ENCODE results near the gene NIPA2.

Gene NIPA2

GRCh38 chr15:22874966-22875365 lies 36.5 kb downstream of the NIPA2 start:
- DNase-seq (ENCODE audit: low read depth in 2 of 2, low spot score in 1 of 2), result no peak

GRCh38 chr15:22877117-22877516 lies 38.7 kb downstream of the NIPA2 start:
- no peak for DNase-seq (ENCODE audit: low read depth in 2 of 2, low spot score in 1 of 2)

- DNase-seq (ENCODE audit: low read depth in 2 of 2, low spot score in 1 of 2), result no peak
These were observed 39.1 kb downstream of the NIPA2 start for GRCh38 chr15:22877607-22878006.

DNA sequence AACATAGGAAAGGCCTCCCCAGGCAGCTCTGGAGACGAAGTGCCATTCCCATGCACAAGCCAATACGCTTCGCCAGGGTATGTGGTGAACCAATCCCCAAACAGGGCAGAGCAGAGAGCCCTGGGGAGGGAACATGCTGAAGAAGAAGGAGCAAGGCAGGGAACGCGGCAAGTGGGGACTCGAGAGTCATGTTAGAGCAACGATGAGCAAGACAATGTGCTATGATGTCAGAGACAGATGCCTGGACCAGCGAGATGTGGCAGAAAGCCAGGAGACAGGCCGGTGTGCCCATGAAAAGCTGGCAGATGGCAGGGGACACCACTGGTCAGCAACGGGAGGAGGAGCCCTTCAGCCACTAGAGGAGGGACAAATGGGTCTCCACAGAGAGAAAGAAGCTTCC lies 39.6 kb downstream of the NIPA2 start:
- no peak for DNase-seq (ENCODE audit: low read depth in 2 of 2, low spot score in 1 of 2)

DNA sequence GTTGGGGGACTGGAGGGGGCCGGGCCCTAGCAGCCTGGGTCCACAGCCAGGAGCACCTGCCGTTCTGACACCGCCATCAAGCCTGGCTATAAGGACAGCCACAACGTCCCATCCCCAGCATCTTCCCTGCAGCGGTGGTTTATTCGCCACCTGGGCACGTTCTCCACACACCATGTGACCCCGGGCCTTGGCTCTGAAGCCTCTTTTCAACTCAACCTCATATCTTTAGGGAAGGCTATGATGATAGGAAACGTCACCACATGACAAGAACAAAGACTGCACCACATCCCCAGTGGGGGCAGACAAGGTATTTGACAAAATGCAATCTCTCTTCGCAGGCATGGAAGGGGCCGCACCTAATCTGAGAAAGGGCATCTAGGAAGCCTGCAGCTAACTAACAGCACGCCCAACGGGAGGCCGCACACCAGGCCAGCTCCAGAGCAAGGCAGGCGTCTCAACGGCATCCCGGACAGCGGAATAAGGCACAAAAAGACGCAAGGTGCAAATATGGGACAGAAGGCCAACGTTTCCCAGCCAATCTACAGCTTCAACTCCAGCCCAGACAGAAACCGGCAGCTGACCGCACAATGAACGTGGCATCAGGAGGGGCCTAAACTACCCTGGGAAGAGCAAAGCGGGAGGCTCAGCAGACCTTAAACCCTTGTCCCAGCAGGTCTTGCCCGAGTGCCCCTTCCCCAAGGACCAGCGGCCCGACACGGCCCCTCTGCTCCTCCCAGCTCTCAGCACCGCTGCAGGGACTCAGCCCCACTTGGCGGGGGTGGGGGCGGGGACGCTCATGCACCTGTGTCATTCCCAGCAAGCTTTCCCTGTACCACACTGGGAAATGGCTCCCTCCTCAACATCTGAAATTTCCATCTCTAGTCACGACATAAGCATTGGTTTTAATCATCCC lies 41.9 kb downstream of the NIPA2 start:
- DNase-seq (ENCODE audit: low read depth in 2 of 2, low spot score in 1 of 2), result no peak

DNA sequence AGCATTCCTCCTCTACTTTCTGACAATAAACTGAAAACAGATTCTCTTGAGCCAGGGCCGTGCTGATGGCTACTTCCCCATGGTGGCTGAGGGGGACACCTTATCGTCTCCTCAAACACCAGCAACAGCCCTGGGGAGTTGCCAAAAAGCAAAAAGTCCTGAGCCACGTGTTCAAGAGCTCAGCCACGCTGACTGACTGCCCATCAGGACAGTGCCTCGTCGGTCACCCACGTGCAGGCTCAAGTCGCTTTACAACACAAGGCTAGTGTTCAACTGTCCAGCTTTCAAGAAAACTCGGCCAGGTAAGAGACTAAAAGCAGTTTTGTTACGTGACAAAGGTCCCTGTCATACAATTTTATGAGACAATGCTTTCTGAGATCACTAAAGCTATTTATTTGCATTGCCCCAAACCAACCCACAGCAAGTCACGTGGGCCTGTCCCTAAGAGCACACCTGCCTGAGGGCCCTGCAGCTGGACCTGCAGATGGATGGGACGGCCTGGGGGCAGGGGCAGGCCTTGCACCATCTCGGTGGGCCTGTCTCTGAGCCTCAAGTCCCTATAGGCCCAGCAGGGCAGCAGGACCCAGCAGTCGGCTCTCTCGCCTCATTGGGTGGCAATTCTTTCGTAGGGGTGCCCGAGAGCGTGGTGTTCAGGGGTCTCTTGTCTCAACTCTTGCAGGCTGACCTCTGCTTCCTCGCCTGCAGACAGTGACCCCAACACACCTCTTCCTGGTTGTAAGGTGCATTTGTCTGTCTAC lies 42.7 kb downstream of the NIPA2 start:
- no peak for DNase-seq (ENCODE audit: low read depth in 2 of 2, low spot score in 1 of 2)

GRCh38 chr15:22881739-22882440 lies 43.4 kb downstream of the NIPA2 start:
- no peak for DNase-seq (ENCODE audit: low read depth in 2 of 2, low spot score in 1 of 2)

DNA sequence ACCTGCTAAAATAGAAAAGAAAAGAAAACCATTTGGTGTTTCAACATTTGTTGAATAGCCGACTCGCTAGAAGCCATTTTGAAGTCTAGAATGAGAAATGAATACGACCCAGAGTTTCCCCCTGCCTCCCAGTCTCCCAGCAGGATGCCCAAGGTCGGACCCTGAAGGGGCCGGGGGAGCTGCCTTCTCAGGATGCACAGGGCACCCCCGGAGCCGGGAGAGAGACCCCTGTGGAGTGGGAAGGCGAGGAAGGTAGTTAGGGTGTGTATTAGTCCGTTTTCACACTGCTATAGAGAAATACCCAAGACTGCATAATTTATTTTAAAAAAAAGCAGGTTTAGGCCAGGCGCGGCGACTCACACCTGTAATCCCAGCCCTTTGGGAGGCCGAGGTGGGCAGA lies 44.7 kb downstream of the NIPA2 start:
- no peak for DNase-seq (ENCODE audit: low read depth in 2 of 2, low spot score in 1 of 2)

DNA sequence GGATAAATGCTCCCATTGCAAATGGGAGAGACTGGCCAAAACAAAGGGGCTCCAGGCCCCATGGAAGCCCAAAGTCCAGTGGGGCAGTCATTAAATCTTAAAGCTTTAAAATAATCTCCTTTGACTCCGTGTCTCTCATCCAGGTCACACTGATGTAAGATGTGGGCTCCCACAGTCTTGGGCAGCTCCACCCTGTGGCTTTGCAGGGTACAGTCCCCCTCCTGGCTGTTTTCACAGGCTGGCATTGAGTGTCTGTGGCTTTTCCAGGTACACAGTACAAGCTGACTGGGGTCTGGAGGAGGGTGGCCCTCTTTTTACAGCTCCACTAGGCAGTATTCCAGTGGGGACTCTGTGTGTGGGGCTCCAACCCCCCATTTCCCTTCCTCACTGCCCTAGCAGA lies 45.9 kb downstream of the NIPA2 start:
- no peak for DNase-seq (ENCODE audit: low read depth in 2 of 2, low spot score in 1 of 2)

DNA sequence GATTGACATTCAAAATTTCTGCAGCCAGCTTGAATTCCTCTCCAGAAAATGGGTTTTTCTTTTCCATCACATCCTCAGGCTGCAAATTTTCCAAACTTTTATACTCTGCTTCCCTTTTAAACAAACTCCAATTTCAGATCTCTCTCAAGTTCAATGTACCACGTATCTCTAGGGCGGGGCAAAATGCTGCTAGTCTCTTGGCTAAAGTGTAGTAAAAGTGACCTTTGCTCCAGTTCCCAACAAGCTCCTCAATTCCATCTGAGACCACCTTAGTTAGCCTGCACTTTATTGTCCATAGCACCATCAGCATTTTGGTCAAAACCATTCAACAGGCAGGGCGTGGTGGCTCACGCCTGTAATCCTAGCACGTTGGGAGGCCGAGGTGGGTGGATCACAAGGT lies 46.7 kb downstream of the NIPA2 start:
- no peak for DNase-seq (ENCODE audit: low read depth in 2 of 2, low spot score in 1 of 2)

- DNase-seq (ENCODE audit: low read depth in 2 of 2, low spot score in 1 of 2), result no peak
These were observed 48.9 kb downstream of the NIPA2 start for GRCh38 chr15:22887157-22887951.

DNA sequence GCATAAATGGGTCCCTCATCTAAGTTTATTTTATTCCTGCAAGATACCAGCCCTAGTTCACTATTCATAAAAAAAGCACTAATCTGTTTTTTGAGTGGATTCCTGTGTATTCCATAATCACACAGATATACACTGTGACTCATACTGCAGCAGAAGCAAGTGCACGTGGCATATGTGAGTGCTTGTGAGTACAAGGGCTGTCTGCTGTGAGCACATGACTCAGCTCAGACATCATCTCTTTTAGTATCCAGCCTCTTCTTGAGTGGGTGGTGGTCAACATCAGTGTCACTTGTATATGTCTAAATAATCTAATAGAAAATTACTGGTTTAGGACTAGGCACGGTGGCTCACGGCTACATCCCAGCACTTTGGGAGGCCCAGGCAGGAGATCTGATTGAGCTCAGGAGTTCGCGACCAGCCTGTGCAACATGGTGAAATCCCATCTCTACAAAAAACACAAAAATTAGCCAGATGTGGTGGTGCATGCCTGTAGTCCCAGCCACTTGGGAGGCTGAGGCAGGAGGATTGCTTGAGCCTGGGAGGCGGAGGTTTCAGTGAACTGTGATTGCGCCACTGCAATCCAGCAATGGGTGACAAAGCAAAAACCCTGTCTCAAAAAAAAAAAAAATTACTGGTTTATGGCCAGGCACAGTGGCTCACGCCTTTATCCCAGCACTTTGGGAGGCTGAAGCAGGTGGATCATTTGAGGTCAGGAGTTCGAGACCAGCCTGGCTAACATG lies 49.8 kb downstream of the NIPA2 start:
- DNase-seq (ENCODE audit: low read depth in 2 of 2, low spot score in 1 of 2), result no peak

- DNase-seq (ENCODE audit: low read depth in 2 of 2, low spot score in 1 of 2), result no peak
These were observed 50.8 kb downstream of the NIPA2 start for GRCh38 chr15:22889146-22889818.

DNA sequence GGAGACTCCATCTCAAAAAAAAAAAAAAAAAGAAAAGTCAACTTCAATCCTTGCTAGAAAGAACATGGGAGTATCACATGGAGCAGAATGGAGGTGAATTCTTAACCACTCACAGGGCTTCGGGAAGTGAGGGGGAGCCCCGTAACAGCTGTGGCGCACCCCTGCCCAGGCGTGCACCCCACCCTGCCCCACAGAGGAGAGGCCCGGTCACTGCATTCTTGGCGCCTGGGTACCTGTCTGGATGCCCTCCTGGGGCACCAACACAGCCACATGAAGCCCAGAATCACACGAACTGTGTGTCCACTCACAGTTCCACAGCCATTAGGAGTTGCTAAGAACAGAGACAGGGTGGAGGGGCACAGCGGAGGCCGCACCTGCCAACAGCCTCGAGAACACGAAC lies 51.8 kb downstream of the NIPA2 start:
- no peak for DNase-seq (ENCODE audit: low read depth in 2 of 2, low spot score in 1 of 2)

DNA sequence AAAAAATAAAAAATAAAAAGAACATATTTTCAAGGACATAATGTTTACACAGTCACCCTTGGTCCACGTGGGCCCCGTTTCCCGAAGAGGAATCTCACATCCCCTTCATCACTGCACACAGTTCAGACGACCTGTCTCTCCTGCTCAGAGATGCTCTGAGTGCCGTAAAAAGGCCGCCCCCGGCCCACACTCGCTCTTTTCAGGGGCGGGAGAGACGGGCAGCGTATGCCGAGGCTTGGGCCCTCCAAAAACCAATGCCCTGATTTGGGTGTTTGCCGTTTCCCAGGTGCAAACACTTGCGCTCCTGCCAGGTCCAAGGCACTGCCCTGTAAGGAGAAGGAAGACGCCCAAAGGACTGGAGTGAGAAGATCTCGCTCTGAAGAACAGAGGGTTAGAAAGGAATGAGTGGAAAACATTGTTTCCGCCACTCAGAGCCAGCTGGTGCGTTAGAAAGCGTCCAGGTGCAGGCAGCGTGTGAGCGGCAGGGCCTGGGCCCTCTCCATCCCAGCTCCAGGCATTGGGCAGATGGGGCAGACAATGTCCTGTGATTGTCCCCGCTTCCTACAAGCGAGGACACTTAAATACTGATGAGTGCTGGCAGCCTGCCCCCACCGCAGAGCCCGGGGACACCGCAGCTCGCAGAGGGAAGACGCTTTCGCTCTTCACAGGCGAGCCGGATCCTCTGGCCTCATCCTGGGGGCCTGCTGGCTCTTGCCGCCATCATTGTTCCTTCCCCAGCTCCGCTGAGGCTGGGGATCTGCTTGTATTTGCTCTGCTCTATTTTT lies 53.2 kb downstream of the NIPA2 start:
- no peak for DNase-seq (ENCODE audit: low read depth in 2 of 2, low spot score in 1 of 2)

GRCh38 chr15:22892333-22892732 lies 53.9 kb downstream of the NIPA2 start:
- DNase-seq (ENCODE audit: low read depth in 2 of 2, low spot score in 1 of 2), result no peak

DNA sequence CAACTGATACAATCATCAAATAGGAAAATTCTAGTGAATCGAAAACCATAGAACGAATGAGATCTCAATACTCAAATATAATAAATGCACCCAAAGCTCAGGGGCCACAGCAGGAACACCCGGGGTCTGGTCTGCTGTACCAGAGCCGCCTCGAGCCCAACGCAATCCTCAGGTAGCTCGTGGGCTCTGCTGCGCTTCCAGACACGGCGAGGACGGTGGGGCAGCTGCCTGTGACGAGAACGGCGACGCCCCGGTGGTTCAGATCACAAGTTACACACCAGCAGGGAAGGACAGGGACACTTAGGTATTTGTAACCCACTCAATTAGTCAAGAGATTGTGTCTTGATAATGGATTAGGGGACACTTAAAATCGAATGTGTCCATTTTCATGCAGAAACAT lies 54.6 kb downstream of the NIPA2 start:
- DNase-seq (ENCODE audit: low read depth in 2 of 2, low spot score in 1 of 2), result no peak

DNA sequence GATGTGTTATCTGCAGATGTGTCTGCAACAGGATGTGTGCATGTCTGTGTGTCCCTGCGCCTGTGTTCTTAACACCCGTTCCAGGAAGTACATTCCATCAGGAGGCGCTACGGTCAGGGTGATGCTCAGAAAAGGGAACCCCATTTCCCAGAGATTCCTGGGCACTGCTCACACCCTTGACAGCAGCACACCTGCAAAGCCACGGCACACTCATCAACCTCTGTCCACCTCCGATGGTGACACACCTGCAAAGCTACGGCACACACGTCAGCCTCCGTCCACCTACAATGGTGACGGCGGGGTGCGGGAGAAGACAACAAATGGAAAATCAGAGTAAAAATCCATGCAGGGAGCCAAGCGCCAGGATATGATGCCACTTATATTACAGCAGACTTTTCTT lies 55.4 kb downstream of the NIPA2 start:
- no peak for DNase-seq (ENCODE audit: low read depth in 2 of 2, low spot score in 1 of 2)

All from stimulated activated CD8-positive, alpha-beta memory T cell treated with anti-CD3 and anti-CD28 coated beads, Interleukin-4, amount 100 ng/mL, for 4 hours (primary cell).